A172 (cell line): Measurements from ENCODE around the gene TEX54. TPM values are rescaled to one million over a fixed set of nuclear protein-coding genes. Genes with fewer than 3 reads are reported as not detected.
"Not testable (repeated sequence)": the region's sequence is repeated elsewhere in the genome, so short reads cannot be mapped to it uniquely, and the experiment has no call there.

Experiments
- DNase-seq: peaks from one replicate; pipeline ENCODE4 v3.0.0-alpha.2; 2015; ENCODE audit warnings: low spot score
- total RNA-seq: library from RNA; depleted of rRNA; stranded (reverse); fragments of >200 nt; shearing (Covaris generic); gene quantifications from 2 replicates; pipeline ENCODE4 v1.2.3, GENCODE V29; 2014; rRNA removed

TEX54 gene
- not detected in 2 replicates for total RNA-seq

GRCh38 chr11:62832336-62833234 lies at the start of gene TEX54:
TEX54 (minus strand) TSS chr11:62832841.
- DNase-seq: no peak

DNA sequence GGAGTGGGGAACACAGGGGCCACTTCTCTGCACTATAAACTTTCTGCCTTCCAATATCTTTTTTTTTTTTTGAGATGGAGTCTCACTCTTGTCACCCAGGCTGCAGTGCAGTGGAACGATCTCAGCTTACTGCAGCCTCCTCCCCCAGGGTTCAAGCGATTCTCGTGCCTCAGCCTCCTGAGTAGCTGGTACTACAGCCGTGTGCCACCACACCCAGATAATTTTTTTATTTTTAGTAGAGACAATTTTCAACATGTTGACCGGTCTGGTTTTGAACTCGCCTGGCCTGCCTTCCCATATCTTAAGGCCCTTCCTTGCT lies 49.7 kb upstream of the TEX54 start:
- DNase-seq: no peak

DNA sequence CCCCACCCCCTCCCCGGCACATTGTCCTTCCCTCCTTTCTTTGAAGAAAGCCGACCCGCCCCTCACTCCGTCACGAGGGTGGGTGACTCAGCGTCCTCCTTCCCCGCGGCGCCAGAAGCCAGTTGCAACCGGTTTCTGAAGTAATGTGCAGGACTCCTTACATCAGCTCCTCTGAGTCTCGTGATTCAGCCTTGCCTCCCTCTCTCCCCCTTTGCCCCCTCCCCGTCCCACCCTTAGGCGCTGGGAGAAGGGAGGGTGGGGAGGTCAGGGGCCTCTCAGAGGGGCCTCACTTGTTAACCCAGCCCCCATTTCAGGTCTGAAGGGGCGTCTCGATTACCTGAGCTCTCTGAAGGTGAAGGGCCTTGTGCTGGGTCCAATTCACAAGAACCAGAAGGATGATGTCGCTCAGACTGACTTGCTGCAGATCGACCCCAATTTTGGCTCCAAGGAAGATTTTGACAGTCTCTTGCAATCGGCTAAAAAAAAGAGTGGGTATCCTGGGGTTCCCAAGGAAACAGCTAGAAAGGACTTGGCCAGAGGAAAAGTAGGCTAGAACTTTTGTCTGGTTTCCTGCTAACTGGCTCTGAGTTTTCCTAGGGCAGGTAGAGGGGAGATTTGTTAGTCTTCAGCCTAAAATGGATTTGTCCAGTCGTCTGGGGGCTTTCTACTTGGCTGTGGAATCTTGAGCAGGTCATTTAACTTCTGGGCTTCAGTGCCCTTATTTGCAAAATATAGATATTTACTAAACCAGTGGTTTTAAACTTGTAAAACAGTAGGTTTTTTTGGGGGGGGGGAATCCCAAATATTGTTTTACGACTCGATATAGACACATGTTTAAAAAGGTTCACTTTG lies 49.2 kb upstream of the TEX54 start:
- peak; percentile 95 for DNase-seq

- DNase-seq: peak; percentile 81
These were observed 48.4 kb upstream of the TEX54 start, which contains the start of gene SLC3A2 for GRCh38 chr11:62880803-62881578. SLC3A2 (plus strand) TSS chr11:62880896; CDS start chr11:62881024, 128 bp downstream.

GRCh38 chr11:62880231-62880802 lies 47.7 kb upstream of the TEX54 start:
- DNase-seq: peak; percentile 36

DNA sequence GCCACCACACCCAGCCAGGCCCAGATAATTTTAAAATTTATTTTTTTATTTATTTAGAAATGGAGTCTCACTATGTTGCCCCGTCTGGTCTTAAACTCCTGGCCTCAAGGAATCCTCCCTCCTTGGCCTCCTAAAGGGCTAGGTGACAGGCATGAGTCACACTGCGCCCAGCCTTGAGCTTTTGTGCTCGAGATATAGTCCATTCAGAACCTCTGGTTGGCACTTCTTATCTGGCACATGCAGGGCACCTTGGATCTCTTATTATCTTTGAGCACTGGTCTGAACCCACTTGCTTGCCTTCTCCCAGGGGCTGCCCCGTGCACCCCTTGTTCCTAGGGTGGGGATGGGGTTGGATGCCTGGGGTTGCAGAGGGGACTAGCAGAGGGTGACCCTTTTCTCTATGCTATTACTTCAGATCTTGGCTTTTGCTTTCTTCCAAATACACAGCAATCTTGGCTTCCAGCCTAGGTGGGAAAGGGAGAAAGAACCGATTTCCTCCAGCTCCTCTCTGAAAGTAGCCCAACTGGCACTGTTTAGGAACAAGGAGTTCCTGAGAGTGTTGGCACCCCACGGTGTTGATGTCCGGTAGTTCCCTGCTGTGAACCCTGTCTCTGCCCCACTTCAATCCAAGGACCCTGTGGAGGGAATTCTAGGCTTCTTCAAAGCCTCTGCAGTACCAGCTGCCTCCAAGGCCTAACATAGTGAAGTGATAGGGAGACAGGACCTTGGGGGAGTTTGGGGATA lies 46.8 kb upstream of the TEX54 start:
- no peak for DNase-seq

DNA sequence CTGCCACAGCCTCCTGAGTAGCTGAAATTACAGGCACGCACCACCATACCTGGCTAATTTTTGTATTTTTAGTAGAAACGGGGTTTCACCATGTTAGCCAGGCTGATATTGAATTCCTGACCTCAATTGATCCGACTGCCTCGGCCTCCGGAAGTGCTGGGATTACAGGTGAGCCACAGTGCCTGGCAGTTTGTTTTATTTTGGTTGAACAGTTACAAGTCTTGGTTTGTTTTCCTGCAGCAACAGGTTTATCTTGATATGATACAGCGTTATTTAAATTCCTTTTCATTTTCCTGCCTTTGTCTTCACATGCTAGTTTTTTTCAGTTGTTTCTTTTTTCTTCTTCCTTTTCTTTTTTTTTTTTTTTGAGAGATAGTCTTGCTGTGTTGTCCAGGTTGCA lies 44.1 kb upstream of the TEX54 start:
- DNase-seq: no peak

GRCh38 chr11:62875698-62876478 lies 43.2 kb upstream of the TEX54 start:
- DNase-seq: no peak

- no peak for DNase-seq
These were observed 42.2 kb upstream of the TEX54 start for GRCh38 chr11:62874851-62875250.

GRCh38 chr11:62865635-62866034 lies 33.0 kb upstream of the TEX54 start:
- no peak for DNase-seq

GRCh38 chr11:62863687-62864335 lies 31.2 kb upstream of the TEX54 start:
- DNase-seq: peak; percentile 42

DNA sequence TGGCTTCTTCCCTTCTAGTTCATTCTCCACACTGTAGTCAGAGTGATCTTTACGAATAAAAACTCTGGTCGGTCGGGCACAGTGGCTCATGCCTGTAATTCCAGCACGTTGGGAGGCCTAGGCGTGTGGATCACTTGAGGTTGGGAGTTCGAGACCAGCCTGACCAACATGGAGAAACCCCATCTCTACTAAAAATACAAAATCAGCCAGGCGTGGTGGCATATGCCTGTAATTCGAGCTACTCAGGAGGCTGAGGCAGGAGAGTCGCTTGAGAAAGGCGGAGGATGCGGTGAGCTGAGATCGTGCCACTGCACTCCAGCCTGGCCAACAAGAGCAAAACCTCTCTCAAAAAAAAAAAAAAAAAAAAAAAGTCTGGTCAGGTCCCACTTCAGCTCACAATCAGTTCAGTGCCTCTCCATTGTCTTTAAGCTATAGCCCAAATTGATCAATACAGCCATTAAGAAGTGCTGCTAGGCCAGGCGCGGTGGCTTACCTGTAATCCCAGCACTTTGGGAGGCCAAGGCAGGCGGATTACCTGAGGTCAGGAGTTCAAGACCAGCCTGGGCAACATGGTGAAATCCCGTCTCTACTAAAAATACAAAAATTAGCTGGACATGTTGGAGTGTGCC lies 29.0 kb upstream of the TEX54 start:
- DNase-seq: not testable (repeated sequence)

DNA sequence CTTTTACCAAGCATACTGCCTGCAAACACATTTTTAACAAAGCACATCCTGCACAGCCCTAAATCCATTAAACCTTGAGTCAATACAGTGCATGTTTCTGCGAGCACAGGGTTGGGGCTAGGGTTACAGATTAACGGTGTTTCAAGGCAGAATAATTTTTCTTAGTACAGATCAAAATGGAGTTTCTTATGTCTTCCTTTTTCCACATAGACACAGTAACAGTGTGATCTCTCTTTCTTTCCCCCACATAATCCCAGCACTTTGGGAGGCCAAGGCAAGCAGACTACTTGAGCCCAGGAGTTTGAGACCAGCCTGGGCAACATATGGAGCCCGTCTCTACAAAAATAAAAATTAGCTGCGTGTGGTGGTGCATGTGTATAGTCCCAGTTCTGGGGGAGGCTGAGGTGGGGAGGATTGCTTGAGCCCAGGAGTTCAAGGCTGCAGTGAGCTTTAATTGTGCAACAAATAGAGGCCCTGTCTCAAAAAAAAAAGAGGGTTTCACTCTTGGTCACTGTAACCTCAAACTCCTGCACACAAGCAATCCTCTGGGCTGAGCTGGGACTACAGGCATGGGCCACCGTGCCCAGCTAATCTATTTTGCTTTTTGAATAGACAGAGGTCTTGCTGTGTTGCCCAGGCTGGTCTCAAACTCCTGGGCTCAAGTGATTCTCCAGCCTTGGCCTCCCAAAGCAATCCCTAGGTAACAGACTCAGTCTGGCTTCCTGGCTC lies 28.4 kb upstream of the TEX54 start:
- DNase-seq: no peak

- not testable (repeated sequence) for DNase-seq
These were observed 26.7 kb upstream of the TEX54 start for GRCh38 chr11:62859281-62859703.

GRCh38 chr11:62858201-62858600 lies 25.6 kb upstream of the TEX54 start:
- DNase-seq: no peak

DNA sequence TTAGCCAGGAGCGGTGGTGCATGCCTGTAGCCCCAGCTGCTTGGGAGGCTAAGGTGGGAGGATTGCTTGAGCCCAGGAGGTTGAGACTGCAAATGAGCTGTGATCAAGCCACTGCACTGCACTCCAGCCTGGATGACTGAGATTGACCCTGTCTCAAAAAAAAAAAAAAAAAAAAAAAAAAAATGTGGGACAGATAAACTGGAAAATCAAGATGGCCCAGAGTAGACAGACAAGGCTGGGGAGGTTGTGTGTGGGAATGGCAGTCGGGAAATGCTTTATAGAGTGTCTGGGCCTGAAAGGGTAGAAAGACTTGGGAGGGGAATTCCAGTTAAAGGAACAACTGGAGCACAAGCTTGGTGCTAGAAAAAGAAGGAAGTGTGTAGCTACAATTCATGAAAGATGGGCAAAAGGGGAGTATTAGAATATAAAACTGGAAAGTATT lies 24.9 kb upstream of the TEX54 start:
- no peak for DNase-seq

DNA sequence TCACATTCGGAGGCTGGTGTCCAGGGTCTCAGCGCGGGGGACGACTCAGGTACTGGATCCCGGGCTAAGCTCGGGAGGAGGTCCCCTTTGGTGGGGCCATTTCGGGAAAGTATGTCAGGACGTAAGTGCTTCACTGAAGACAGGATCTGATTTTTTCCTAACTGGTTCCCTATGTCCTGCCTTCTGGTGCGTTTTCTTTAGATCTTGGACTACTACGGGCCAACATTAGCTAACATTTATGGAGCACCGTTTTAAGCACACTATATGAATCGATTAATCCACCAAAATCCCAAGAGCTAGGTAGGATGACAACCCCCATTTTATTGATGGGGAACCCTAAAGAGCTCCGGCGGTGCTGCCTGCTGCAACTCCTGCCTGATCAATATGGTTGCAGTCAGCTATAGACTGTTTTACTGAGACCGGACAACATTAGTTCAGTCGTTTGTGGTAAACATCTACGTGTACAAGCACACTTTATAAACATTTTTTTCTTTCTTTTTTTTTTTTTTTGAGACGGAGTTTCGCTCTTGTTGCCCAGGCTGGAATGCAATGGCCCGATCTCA lies 23.8 kb upstream of the TEX54 start:
- DNase-seq: no peak
